ENCODE results near the gene CHD1L.

DNA sequence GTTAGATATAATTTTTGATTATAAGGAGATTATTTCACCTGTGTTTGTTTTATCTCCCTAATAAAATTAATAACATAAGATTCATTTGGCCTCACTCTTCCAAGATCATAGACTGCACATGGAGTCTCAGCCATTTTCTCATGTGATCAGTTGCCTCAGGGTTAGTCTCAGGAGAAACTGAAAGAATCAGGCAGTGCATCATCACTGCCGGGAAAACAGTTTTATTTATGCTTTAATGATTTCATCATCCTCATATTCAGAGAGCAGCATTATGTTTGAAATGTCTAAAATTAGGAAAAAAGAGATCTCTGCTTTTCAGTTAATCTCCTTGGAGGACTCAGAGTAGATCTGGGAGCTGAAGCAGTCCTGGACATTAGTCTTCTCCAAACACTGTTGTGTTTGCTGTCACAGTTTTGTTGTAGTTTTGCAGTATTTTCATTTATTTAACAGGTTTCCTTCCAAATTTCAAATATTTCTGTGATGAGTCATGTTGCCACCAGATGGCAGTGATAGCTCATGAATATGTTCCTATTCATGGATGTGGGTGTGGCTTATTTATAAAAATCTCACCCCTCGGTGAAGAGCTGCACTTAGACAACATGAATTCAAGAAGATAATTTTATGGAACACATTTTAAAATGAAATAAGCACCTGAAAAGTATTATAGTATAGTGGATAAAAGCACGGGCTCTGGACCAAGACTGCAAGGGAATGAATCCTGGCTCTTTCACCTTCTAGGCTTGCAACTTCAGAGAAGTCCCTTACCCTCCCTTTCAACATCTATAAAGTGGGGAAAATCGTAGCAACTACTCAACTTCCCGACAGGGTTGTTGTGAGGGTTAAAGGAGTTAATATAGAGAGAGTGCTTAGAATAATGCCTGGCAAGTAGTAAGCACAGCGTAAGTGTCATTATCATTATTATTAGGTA is 31.2 kb downstream of the CHD1L start:
- TF ChIP-seq, protein P1, sequence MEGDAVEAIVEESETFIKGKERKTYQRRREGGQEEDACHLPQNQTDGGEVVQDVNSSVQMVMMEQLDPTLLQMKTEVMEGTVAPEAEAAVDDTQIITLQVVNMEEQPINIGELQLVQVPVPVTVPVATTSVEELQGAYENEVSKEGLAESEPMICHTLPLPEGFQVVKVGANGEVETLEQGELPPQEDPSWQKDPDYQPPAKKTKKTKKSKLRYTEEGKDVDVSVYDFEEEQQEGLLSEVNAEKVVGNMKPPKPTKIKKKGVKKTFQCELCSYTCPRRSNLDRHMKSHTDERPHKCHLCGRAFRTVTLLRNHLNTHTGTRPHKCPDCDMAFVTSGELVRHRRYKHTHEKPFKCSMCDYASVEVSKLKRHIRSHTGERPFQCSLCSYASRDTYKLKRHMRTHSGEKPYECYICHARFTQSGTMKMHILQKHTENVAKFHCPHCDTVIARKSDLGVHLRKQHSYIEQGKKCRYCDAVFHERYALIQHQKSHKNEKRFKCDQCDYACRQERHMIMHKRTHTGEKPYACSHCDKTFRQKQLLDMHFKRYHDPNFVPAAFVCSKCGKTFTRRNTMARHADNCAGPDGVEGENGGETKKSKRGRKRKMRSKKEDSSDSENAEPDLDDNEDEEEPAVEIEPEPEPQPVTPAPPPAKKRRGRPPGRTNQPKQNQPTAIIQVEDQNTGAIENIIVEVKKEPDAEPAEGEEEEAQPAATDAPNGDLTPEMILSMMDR (IDR thresholded peaks at IDR 0.05) = peak in 2 of 3 donors; percentile 42 to 48
- no peak for TF ChIP-seq POLR2A (IDR thresholded peaks at IDR 0.05)
- TF ChIP-seq EP300 (IDR thresholded peaks at IDR 0.05) = no peak

Data from ovary (tissue), 3 donors.